CD14-positive monocyte (primary cell): ENCODE data around the gene TBC1D4. TPM values are rescaled to one million over a fixed set of nuclear protein-coding genes. Genes with fewer than 3 reads are reported as not detected.
"Not testable (repeated sequence)": the region's sequence is repeated elsewhere in the genome, so short reads cannot be mapped to it uniquely, and the experiment has no call there.

Source experiments
- DNase-seq, 3 donors: peaks; one replicate each; pipeline ENCODE4 v3.0.0-alpha.2; 2011 to 2022
- H2AFZ ChIP-seq: 2 replicates; pipeline ENCODE4 v1.6.0; 2012; ENCODE audit warnings: mild to moderate bottlenecking, low read depth, low read length, inconsistent platforms; ENCODE audit not compliant: insufficient read depth, poor library complexity, severe bottlenecking
- H3K27ac ChIP-seq, 2 donors: 1 replicate in 1 of 2; 2 replicates in 1 of 2; pipeline ENCODE4 v1.5.1; 2012 to 2013; ENCODE audit warnings: low read length in 2 of 2, control low read depth in 1 of 2, inconsistent platforms in 1 of 2, low read depth in 1 of 2, mild to moderate bottlenecking in 1 of 2
- H3K27me3 ChIP-seq, 2 donors: one replicate each; pipeline versions ENCODE4 v1.6.0 to v1.6.1; 2011 to 2013; ENCODE audit warnings: low read length in 2 of 2; ENCODE audit not compliant: control insufficient read depth in 2 of 2, insufficient read depth in 2 of 2
- H3K36me3 ChIP-seq, 2 donors: replicated peaks in 1 of 2; 1 replicate in 1 of 2; 2 replicates in 1 of 2; pipeline versions ENCODE4 v1.5.1 to v1.6.1; 2012 to 2013; ENCODE audit warnings: low read length in 2 of 2, control low read depth in 1 of 2, inconsistent platforms in 1 of 2, mild to moderate bottlenecking in 1 of 2; ENCODE audit not compliant: insufficient read depth in 2 of 2, control insufficient read depth in 1 of 2
- H3K4me1 ChIP-seq, 2 donors: 1 replicate in 1 of 2; 2 replicates in 1 of 2; pipeline versions ENCODE4 v1.5.1 to v1.6.1; 2012 to 2013; ENCODE audit warnings: low read length in 2 of 2, control low read depth in 1 of 2, inconsistent platforms in 1 of 2, mild to moderate bottlenecking in 1 of 2, moderate library complexity in 1 of 2; ENCODE audit not compliant: insufficient read depth in 2 of 2, control insufficient read depth in 1 of 2
- H3K4me2 ChIP-seq: replicated peaks from 2 replicates; pipeline ENCODE3; 2012; ENCODE audit warnings: low read length, moderate library complexity, mild to moderate bottlenecking; ENCODE audit not compliant: poor library complexity, severe bottlenecking; ENCODE audit errors: extremely low read depth
- H3K4me3 ChIP-seq, 3 experiments: fragments of 200-600 bp in 1 of 3; sonication (generic) in 1 of 3; replicated peaks in 1 of 3; 1 replicate in 2 of 3; 2 replicates in 1 of 3; pipeline ENCODE4 v1.5.1; 2011 to 2013; ENCODE audit warnings: low read length in 3 of 3, mild to moderate bottlenecking in 3 of 3, control low read depth in 2 of 3, low read depth in 2 of 3, inconsistent platforms in 1 of 3, moderate library complexity in 1 of 3
- H3K79me2 ChIP-seq: 2 replicates; pipeline ENCODE4 v1.6.0; 2012; ENCODE audit warnings: mild to moderate bottlenecking, control low read depth, inconsistent platforms, low read length, moderate library complexity; ENCODE audit not compliant: insufficient read depth
- H3K9ac ChIP-seq: 2 replicates; pipeline ENCODE4 v1.6.0; 2017; ENCODE audit warnings: low read length, mild to moderate bottlenecking; ENCODE audit not compliant: insufficient read depth, poor library complexity, severe bottlenecking
- H3K9me3 ChIP-seq, 2 donors: replicated peaks in 1 of 2; 1 replicate in 1 of 2; 2 replicates in 1 of 2; pipeline versions ENCODE4 v1.5.1 to v1.6.1; 2012 to 2013; ENCODE audit warnings: low read length in 2 of 2, control low read depth in 1 of 2; ENCODE audit not compliant: control insufficient read depth in 1 of 2, insufficient read depth in 1 of 2
- H4K20me1 ChIP-seq: 2 replicates; pipeline ENCODE4 v1.6.0; 2012; ENCODE audit warnings: mild to moderate bottlenecking, low read length, control low read depth, moderate library complexity; ENCODE audit not compliant: insufficient read depth
- H3K27ac Mint-ChIP-seq, 7 donors: one replicate each; pipeline ENCODE4 v1.8.0; 2020; ENCODE audit warnings: mild to moderate bottlenecking in 7 of 7, mixed read lengths in 7 of 7, moderate library complexity in 6 of 7, inconsistent platforms in 2 of 7
- H3K27me3 Mint-ChIP-seq, 3 donors: one replicate each; pipeline ENCODE4 v1.8.0; 2021 to 2022; ENCODE audit warnings: low read depth in 3 of 3, mild to moderate bottlenecking in 3 of 3, mixed read lengths in 3 of 3, moderate library complexity in 3 of 3, inconsistent platforms in 1 of 3
- H3K36me3 Mint-ChIP-seq, 2 donors: one replicate each; pipeline ENCODE4 v1.8.0; 2020; ENCODE audit warnings: mixed read lengths in 2 of 2, inconsistent platforms in 1 of 2, mild to moderate bottlenecking in 1 of 2
- H3K4me1 Mint-ChIP-seq: one replicate; pipeline ENCODE4 v1.8.0; 2020; ENCODE audit warnings: mild to moderate bottlenecking, mixed read lengths
- H3K4me3 Mint-ChIP-seq, 2 donors: one replicate each; pipeline ENCODE4 v1.8.0; 2020; ENCODE audit warnings: mild to moderate bottlenecking in 2 of 2, mixed read lengths in 2 of 2, moderate library complexity in 1 of 2
- H3K9me3 Mint-ChIP-seq, 7 donors: one replicate each; pipeline ENCODE4 v1.8.0; 2020 to 2022; ENCODE audit warnings: mixed read lengths in 7 of 7, mild to moderate bottlenecking in 6 of 7, moderate library complexity in 6 of 7, inconsistent platforms in 2 of 7
- CTCF ChIP-seq: fragments of 200-600 bp; IDR thresholded peaks from one replicate; pipeline ENCODE4 v1.8.0; 2022; ENCODE audit warnings: antibody characterized with exemption, mild to moderate bottlenecking
- WGBS: methylation state at CpG from one replicate; pipeline ENCODE4 v1.1.5; 2013; ENCODE audit warnings: missing lambda C conversion rate; ENCODE audit not compliant: insufficient coverage; 5-methylcytosine and 5-hydroxymethylcytosine counted together
- intact Hi-C, 2 donors: fragments of 100-400 bp; cut with micrococcal nuclease; formaldehyde crosslinking; loops; one replicate each; pipeline versions ENCODE4 v1.15.0 to v1.15.1; 2023
- polyA plus RNA-seq, 3 donors: library from polyadenylated mRNA; depleted of rRNA in 1 of 3; unstranded in 2 of 3; stranded (reverse) in 1 of 3; fragments of 300-500 nt in 2 of 3; fragments of >200 nt in 1 of 3; fragmentation: Illumina TruSeq in 2 of 3; gene quantifications; 1 replicate in 2 of 3; 2 replicates in 1 of 3; pipeline ENCODE4 v1.2.3, GENCODE V29; 2012 to 2021

TBC1D4 gene
- polyA plus RNA-seq, 3 donors, result 2.0 to 6.7 (median 2.5) TPM

GRCh38 chr13:75437582-75438318 is 44.2 kb downstream of the TBC1D4 start:
- Mint-ChIP-seq H3K27me3 (no peaks in the 10 kb centered on the region), H3K9me3 (peaks cover 0 to 11% (median 7%) of the 10 kb centered on the region in 7 donors), H3K36me3 (no peaks in the 10 kb centered on the region), H3K4me1 (no peaks in the 10 kb centered on the region), H3K4me3 (no peak overlapping the region), H3K27ac (no peak overlapping the region)
- H3K27me3 ChIP-seq, result no peaks in the 10 kb centered on the region
- 100% methylated on average over 1 of the region's 4 CpGs for WGBS
- no peaks in the 10 kb centered on the region for H3K4me1 ChIP-seq
- TF ChIP-seq CTCF, result no peak
- H3K36me3 ChIP-seq, result no peaks in the 10 kb centered on the region
- H2AFZ ChIP-seq, result no peak overlapping the region
- intact Hi-C loops, result no loop called here
- H3K79me2 ChIP-seq, result no peaks in the 10 kb centered on the region
- no peaks in the 10 kb centered on the region for H4K20me1 ChIP-seq
- H3K9me3 ChIP-seq, result peaks cover 0 to 3% of the 10 kb centered on the region in 2 donors
- H3K4me2 ChIP-seq, result no peak overlapping the region
- H3K27ac ChIP-seq, result no peak overlapping the region
- H3K4me3 ChIP-seq, result no peak overlapping the region
- no peak overlapping the region for H3K9ac ChIP-seq
- DNase-seq, result no peak

- no CpG with 5 or more reads among the region's 2 CpGs for WGBS
- H3K79me2 ChIP-seq, H3K27me3 Mint-ChIP-seq, H3K27ac Mint-ChIP-seq, H3K36me3 ChIP-seq, H3K27ac ChIP-seq, H3K27me3 ChIP-seq, H3K4me2 ChIP-seq, DNase-seq, H3K4me3 Mint-ChIP-seq, H3K4me1 ChIP-seq, H4K20me1 ChIP-seq, H3K4me1 Mint-ChIP-seq, H3K9me3 ChIP-seq, H3K4me3 ChIP-seq, H3K9ac ChIP-seq, H2AFZ ChIP-seq, intact Hi-C loops, H3K36me3 Mint-ChIP-seq: not testable (repeated sequence)
- H3K9me3 Mint-ChIP-seq, result peaks cover 0 to 11% (median 7%) of the 10 kb centered on the region in 7 donors
Measured at GRCh38 chr13:75434126-75434525, 47.8 kb downstream of the TBC1D4 start.
